ENCODE data around the gene IL10RA.

IL10RA gene

DNA sequence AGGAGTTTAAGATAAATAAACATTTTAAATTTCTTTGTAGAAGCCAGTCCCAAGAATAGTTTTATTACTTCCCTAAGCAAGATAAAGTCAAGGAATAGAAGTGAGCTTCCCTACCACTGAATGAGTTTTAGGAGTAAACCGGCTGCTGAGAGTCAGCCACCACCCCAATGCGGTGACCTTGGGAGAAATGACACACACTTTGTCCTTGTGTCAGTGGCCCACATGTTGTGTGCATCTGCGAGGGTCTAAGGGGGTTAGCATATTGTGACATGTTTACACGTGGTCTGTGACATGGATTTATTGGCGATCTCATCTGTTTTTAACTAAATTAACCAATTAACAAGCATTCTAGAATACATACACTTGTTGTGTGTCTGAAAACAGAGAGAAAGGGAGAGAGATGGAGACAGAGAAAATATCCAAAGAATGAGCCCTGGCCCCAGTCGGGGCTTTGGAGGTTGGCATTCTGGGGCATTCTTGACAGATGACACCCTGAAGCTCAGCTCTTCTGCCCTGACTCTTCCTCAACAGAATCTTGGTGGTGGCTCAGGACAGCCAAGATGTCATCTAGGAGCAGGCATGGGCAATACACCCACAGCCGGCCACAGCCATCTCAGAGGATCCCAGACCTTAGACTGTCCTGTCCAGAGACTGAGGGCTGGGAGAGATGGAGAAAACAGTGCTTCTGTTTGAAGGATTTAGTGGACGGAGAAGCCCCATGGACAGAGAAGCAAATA, 60.9 kb downstream of the IL10RA start:
- DNase-seq (ENCODE audit: low read depth): no peak

DNA sequence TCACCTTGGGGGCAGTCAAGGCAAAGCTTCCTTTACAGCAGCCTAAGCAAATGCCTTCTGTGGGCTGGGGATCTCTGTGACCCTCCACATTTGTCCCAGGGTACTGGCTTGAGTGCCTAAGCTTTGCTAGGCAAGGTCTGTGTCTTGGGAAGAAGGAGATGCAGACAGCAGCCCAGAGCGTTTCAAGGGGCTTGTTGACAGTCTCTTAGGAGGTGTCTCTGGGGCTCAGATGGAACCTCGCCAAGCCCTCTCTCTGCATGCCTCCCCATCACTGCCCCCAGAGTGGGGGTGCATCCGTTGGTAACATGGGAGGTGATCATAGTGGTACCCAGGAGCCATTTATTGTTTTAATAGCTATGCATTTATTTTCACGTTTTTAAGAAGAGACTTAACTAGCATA, 61.6 kb downstream of the IL10RA start:
- no peak for DNase-seq (ENCODE audit: low read depth)

DNA sequence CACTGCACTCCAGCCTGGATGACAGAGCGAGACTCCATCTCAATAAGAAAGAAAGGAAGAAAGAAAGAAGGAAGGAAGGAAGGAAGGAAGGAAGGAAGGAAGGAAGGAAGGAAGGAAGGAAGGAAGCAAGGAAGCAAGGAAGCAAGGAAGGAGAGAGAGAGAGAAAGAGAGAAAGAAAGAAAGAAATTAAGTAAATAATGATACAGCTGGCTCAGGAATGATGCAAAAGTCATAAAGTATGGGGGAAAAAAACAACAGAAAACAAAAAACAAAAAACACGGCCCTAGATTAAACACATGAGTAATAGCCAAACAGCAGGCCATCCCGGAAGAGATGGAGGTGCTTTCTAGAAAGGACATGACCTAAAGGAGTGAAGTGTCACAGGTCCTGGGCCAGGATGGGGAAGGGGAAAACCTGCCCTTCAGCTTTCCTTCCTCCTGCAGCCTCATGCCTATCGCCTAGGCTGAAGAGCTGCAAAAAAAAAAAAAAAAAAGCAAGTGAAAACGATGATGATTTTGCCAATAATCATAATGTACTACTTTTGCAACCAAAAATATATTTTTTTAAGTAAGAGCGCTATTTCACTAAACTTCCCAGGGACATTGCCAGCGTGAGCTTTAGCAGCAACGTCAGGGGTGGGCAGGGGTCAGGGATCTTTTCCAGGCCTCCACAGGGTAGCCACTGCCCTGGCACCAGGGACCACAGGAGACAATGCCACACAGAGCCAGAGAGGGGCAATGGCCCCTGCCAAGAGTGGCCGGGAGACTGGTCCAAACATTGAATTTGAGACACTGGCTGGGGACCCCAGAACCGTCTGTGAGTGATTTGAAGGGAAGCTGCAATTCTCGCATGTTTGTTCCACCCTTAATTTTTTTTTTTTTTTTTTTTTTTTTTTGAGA, 62.5 kb downstream of the IL10RA start:
- DNase-seq (ENCODE audit: low read depth): no peak

DNA sequence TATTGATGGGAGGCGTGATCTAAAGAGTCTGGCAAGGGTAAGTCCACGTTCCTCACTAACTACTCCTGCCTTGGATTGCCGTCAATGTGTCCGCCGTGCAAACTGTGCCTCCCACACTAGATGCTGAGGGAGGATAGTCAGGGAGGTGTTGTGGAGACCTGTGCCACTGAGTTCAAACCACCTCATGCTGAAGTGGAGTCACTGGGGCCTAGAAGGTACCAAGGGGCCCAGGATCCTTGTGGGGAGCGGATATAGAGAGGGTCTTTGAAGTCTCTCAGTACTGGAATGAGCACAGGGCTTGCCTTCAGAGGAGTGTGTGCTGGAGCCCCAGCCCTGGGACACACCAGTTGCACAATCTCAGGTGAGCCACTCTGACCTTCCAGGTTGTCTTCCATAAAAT, 63.6 kb downstream of the IL10RA start:
- no peak for DNase-seq (ENCODE audit: low read depth)

DNA sequence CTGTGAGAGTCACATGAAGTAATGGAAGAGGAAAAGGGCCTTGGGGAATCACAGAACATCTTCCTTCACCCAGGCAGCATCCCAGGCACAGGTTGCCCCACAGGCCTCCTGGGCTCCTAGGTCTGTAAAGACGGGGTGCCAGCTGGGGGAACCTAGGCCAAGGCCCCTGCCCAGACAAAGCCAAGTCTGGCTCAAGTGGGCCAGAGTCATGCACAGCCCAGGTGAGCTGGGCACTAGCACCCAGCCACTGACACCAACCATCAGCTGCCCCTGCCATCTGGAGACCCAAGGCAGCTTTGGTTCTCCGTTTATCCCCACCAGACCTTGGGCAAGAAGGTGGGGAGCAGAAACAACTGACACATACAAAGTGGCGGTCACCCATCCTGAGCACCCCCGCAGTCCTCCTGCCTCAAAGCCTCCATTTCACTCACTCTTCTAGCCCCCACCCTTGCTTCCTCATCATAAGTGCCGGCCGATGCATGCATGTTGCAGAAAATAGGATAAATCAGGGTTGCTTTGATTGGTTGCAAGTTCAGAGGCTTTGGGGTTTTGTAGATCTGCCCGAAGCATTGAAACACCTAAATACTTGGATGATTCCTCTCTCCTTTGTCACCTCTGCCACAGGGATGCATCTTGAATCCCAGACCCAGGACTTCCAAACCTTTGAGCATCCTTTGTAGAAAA, 64.2 kb downstream of the IL10RA start:
- DNase-seq (ENCODE audit: low read depth): no peak

All from stimulated activated CD8-positive, alpha-beta memory T cell treated with anti-CD3 and anti-CD28 coated beads, Interleukin-4, amount 100 ng/mL, for 24 hours (primary cell).